A549 (cell line): ENCODE results near the gene ATP6V1G3. TPM values are rescaled to one million over a fixed set of nuclear protein-coding genes. Genes with fewer than 3 reads are reported as not detected.

ENCODE experiments used
- ATAC-seq, 2 experiments: fragments of 200-7000 bp in 1 of 2; fragments of >200 bp in 1 of 2; cut with Nextera tagmentation in 1 of 2; cut with Tn5 transposase in 1 of 2; 3 replicates each; pipeline versions ENCODE4 v1.8.0 to v1.9.1; 2018 to 2020; ENCODE audit warnings: mild to moderate bottlenecking in 1 of 2, moderate library complexity in 1 of 2
- CTCF ChIA-PET: fragments of 300-600 bp; sonication (Branson Sonifier 250); formaldehyde crosslinking; extraction: SDS; loops from one replicate; lab custom pipeline; 2021; ENCODE audit warnings: antibody characterized with exemption, inconsistent platforms; lab: Yijun Ruan, JAX
- POLR2A ChIA-PET: fragments of 350-600 bp; formaldehyde crosslinking; extraction: SDS; loops from one replicate; lab custom pipeline; 2021; ENCODE audit warnings: antibody characterized with exemption, inconsistent platforms; lab: Yijun Ruan, JAX
- DNase-seq, 2 experiments: peaks; one replicate each; pipeline versions ENCODE4 v3.0.0 to v3.0.0-alpha.2; 2011 to 2016; ENCODE audit warnings: low read depth in 1 of 2, low spot score in 1 of 2
- FAIRE-seq: peaks from 2 replicates; lab custom pipeline; 2011; peaks lifted over from hg19 to GRCh38; lab: Jason Lieb, UNC
- H3K27ac ChIP-seq, 2 experiments: fragments of >200 bp; sonication (Bioruptor Twin); formaldehyde crosslinking; 3 replicates each; pipeline ENCODE4 v1.5.1; 2016 to 2017
- H3K4me1 ChIP-seq: fragments of >200 bp; sonication (Bioruptor Twin); formaldehyde crosslinking; 3 replicates; pipeline ENCODE4 v1.6.1; 2016
- H3K4me2 ChIP-seq: fragments of >200 bp; sonication (Bioruptor Twin); formaldehyde crosslinking; 3 replicates; pipeline ENCODE4 v1.6.1; 2016
- H3K4me3 ChIP-seq: fragments of >200 bp; sonication (Bioruptor Twin); formaldehyde crosslinking; 3 replicates; pipeline ENCODE4 v1.5.1; 2016
- H3K9me3 ChIP-seq: fragments of >200 bp; sonication (Bioruptor Twin); formaldehyde crosslinking; 3 replicates; pipeline ENCODE4 v1.6.1; 2016
- CBX8 ChIP-seq: fragments of 200-600 bp; sonication (generic); IDR thresholded peaks from 2 replicates; pipeline ENCODE4 v1.6.1; 2016
- CHD4 ChIP-seq: fragments of 200-600 bp; sonication (generic); IDR thresholded peaks from 2 replicates; pipeline ENCODE4 v1.6.1; 2016; ENCODE audit warnings: antibody characterized with exemption, mild to moderate bottlenecking, borderline replicate concordance
- CTCF ChIP-seq: fragments of >200 bp; sonication (Bioruptor Twin); formaldehyde crosslinking; IDR thresholded peaks from 3 replicates; pipeline ENCODE4 v1.5.1; 2016
- E2F6 ChIP-seq: IDR thresholded peaks from 2 replicates; pipeline ENCODE4 v1.6.1; 2012; ENCODE audit warnings: low read depth, borderline replicate concordance
- EHF ChIP-seq: fragments of 250-450 bp; sonication (Bioruptor Pico); IDR thresholded peaks from 2 replicates; pipeline ENCODE4 v1.5.0; 2020; ENCODE audit warnings: mild to moderate bottlenecking
- EHMT2 ChIP-seq: fragments of 200-600 bp; sonication (generic); IDR thresholded peaks from 2 replicates; pipeline ENCODE4 v1.6.1; 2016; ENCODE audit warnings: antibody characterized with exemption, low read depth, mild to moderate bottlenecking, moderate library complexity
- ELK1 ChIP-seq: fragments of 150-350 bp; IDR thresholded peaks from 2 replicates; pipeline ENCODE4 v1.6.1; 2014; ENCODE audit warnings: low read depth, mild to moderate bottlenecking, low read length
- EP300 ChIP-seq, 2 experiments: fragments of >200 bp; sonication (Bioruptor Twin); formaldehyde crosslinking; IDR thresholded peaks; 2 replicates in 1 of 2; 3 replicates in 1 of 2; pipeline ENCODE4 v1.6.1; 2016 to 2017
- FOSB ChIP-seq: fragments of 250-450 bp; sonication (Bioruptor Pico); IDR thresholded peaks from 2 replicates; pipeline ENCODE4 v1.5.0; 2020; ENCODE audit warnings: mild to moderate bottlenecking, moderate library complexity
- FOSL2 ChIP-seq, 2 experiments: fragments of 450-650 bp in 1 of 2; fragments of >200 bp in 1 of 2; sonication (Bioruptor Twin) in 1 of 2; formaldehyde crosslinking; IDR thresholded peaks; 2 replicates each; pipeline versions ENCODE4 v1.5.0 to v1.6.1; 2016 to 2020; ENCODE audit warnings: mild to moderate bottlenecking in 1 of 2, moderate library complexity in 1 of 2
- FOXS1 ChIP-seq: fragments of 250-450 bp; sonication (Bioruptor Pico); IDR thresholded peaks from 2 replicates; pipeline ENCODE4 v1.5.0; 2020; ENCODE audit warnings: mild to moderate bottlenecking, moderate library complexity
- HES2 ChIP-seq: fragments of >200 bp; sonication (Bioruptor Twin); formaldehyde crosslinking; IDR thresholded peaks from 2 replicates; pipeline ENCODE4 v1.6.1; 2016
- HOXA7 ChIP-seq: fragments of 250-450 bp; sonication (Bioruptor Pico); IDR thresholded peaks from 2 replicates; pipeline ENCODE4 v1.5.0; 2020; ENCODE audit warnings: mild to moderate bottlenecking, moderate library complexity
- HOXB13 ChIP-seq: fragments of 250-450 bp; sonication (Bioruptor Pico); IDR thresholded peaks from 2 replicates; pipeline ENCODE4 v1.5.0; 2020; ENCODE audit warnings: low read depth, mild to moderate bottlenecking, moderate library complexity
- JUNB ChIP-seq: fragments of >200 bp; sonication (Bioruptor Twin); formaldehyde crosslinking; IDR thresholded peaks from 2 replicates; pipeline ENCODE4 v1.6.1; 2016
- MAFK ChIP-seq: fragments of 450-650 bp; IDR thresholded peaks from 2 replicates; pipeline ENCODE4 v1.6.1; 2014; ENCODE audit not compliant: partially characterized antibody
- MAX ChIP-seq: IDR thresholded peaks from 2 replicates; pipeline ENCODE4 v1.6.1; 2012
- MYC ChIP-seq: IDR thresholded peaks from 2 replicates; pipeline ENCODE4 v1.6.1; 2012; ENCODE audit warnings: mild to moderate bottlenecking, inconsistent platforms, low read length, improper control_type of control experiment, borderline replicate concordance
- NFE2L2 ChIP-seq: fragments of 150-350 bp; conservative IDR thresholded peaks from 2 replicates; pipeline ENCODE4 v1.6.1; 2014; ENCODE audit warnings: low read length
- NPAS2 ChIP-seq: fragments of 250-450 bp; sonication (Bioruptor Pico); IDR thresholded peaks from 2 replicates; pipeline ENCODE4 v1.8.0; 2022; ENCODE audit warnings: mild to moderate bottlenecking, moderate library complexity, borderline replicate concordance
- NR3C1 ChIP-seq: fragments of >200 bp; sonication (Bioruptor Twin); formaldehyde crosslinking; IDR thresholded peaks from 3 replicates; pipeline ENCODE4 v1.6.1; 2017
- PHF8 ChIP-seq: fragments of 200-600 bp; sonication (generic); IDR thresholded peaks from 2 replicates; pipeline ENCODE4 v1.6.1; 2016; ENCODE audit warnings: low read depth, mild to moderate bottlenecking, antibody characterized with exemption, moderate library complexity, borderline replicate concordance
- POLR2A ChIP-seq: IDR thresholded peaks from 2 replicates; pipeline ENCODE4 v1.6.1; 2012; ENCODE audit warnings: mild to moderate bottlenecking, low read length
- POLR2AphosphoS2 ChIP-seq: conservative IDR thresholded peaks from 2 replicates; pipeline ENCODE4 v1.6.1; 2012; ENCODE audit warnings: low read length, improper control_type of control experiment, inconsistent platforms
- RCOR1 ChIP-seq: fragments of 150-350 bp; IDR thresholded peaks from 2 replicates; pipeline ENCODE4 v1.6.1; 2014; ENCODE audit warnings: antibody characterized with exemption, low read length, low read depth
- RNF2 ChIP-seq: fragments of 200-600 bp; sonication (generic); IDR thresholded peaks from 2 replicates; pipeline ENCODE4 v1.6.1; 2016; ENCODE audit warnings: low read depth, mild to moderate bottlenecking, antibody characterized with exemption, moderate library complexity, borderline replicate concordance
- SMC3 ChIP-seq: fragments of >200 bp; sonication (Bioruptor Twin); formaldehyde crosslinking; IDR thresholded peaks from 3 replicates; pipeline ENCODE4 v1.6.1; 2018; ENCODE audit warnings: inconsistent platforms
- ZFP36 ChIP-seq: fragments of 450-650 bp; IDR thresholded peaks from 2 replicates; pipeline ENCODE4 v1.6.1; 2014; ENCODE audit warnings: borderline replicate concordance; ENCODE audit not compliant: partially characterized antibody
- WGBS: methylation state at CpG from one replicate; pipeline ENCODE4 v1.1.6; 2017; ENCODE audit errors: missing lambda C conversion rate; 5-methylcytosine and 5-hydroxymethylcytosine counted together
- polyA plus RNA-seq, 4 experiments: library from polyadenylated mRNA; depleted of rRNA in 3 of 4; stranded (reverse); fragments of >200 nt; fragmentation: RNase III in 1 of 4; extraction: RNeasy Plus Mini Kit Qiagen cat#74134 plus additional on column Dnase treatment in 1 of 4; gene quantifications; 2 replicates in 3 of 4; 3 replicates in 1 of 4; pipeline ENCODE4 v1.2.3, GENCODE V29; 2011 to 2017

The ATP6V1G3 gene
- polyA plus RNA-seq, 2 of the 4 experiments (the other 2 are of a cell fraction) = not detected

- FAIRE-seq = no peak
- no peaks in the 10 kb centered on the region for H3K9me3 ChIP-seq
- TF ChIP-seq FOXS1 (CRISPR knock-in tag) = no peak
- no peak for TF ChIP-seq EHMT2
- no peak for TF ChIP-seq PHF8
- TF ChIP-seq E2F6 = no peak
- no peak for TF ChIP-seq POLR2AphosphoS2
- no peak for TF ChIP-seq NR3C1
- TF ChIP-seq CTCF = no peak
- TF ChIP-seq JUNB = no peak
- TF ChIP-seq FOSB (CRISPR knock-in tag) = no peak
- TF ChIP-seq NFE2L2 = no peak
- no peak for TF ChIP-seq MAX
- TF ChIP-seq RNF2 = no peak
- no peak for TF ChIP-seq CBX8
- TF ChIP-seq MAFK = no peak
Measured at GRCh38 chr1:198552668-198553416, 12.4 kb upstream of the ATP6V1G3 start.

GRCh38 chr1:198550941-198551524 lies 10.6 kb upstream of the ATP6V1G3 start:
- ATAC-seq = no peak
- ChIA-PET POLR2A (no interaction called here), CTCF (no interaction called here)
- no peaks in the 10 kb centered on the region for H3K4me1 ChIP-seq
- H3K27ac ChIP-seq = no peak overlapping the region
- no peak for FAIRE-seq
- 50% methylated on average over 4 of the region's 4 CpGs for WGBS
- no peak for DNase-seq
- TF ChIP-seq NPAS2 (CRISPR knock-in tag) = no peak
- TF ChIP-seq NR3C1 = no peak
- TF ChIP-seq HOXB13 (CRISPR knock-in tag) = no peak
- TF ChIP-seq MYC = no peak
- no peak for TF ChIP-seq SMC3
- no peak for TF ChIP-seq ZFP36
- no peak for TF ChIP-seq ELK1
- TF ChIP-seq RCOR1 = no peak
- no peak for TF ChIP-seq MAX
- TF ChIP-seq POLR2A = no peak
- no peak for TF ChIP-seq CTCF
- no peak for TF ChIP-seq CHD4
- no peak for TF ChIP-seq HOXA7
- TF ChIP-seq HES2 = no peak
- TF ChIP-seq FOSL2 (IDR thresholded peaks at IDR 0.05) = no peak
- no peak for TF ChIP-seq FOSL2 (CRISPR knock-in tag; IDR thresholded peaks at IDR 0.05)
- no peak for TF ChIP-seq RNF2
- TF ChIP-seq EHF (CRISPR knock-in tag) = no peak
- TF ChIP-seq EP300 (IDR thresholded peaks at IDR 0.05) = no peak
- TF ChIP-seq, all 56 proteins: peak for 0
- Histone ChIP-seq H3K9me3 (no peaks in the 10 kb centered on the region), H3K4me3 (no peak overlapping the region), H3K4me2 (no peak overlapping the region)

More at GRCh38 chr1:198552668-198553416, 12.4 kb upstream of the ATP6V1G3 start:
- no peak for DNase-seq
- no peak overlapping the region for H3K4me3 ChIP-seq
- H3K4me2 ChIP-seq = no peak overlapping the region
- CTCF ChIA-PET = no interaction called here
- POLR2A ChIA-PET = no interaction called here
- WGBS = 64% methylated on average over 2 of the region's 2 CpGs
- no peak for ATAC-seq
- H3K27ac ChIP-seq = no peak overlapping the region
- no peaks in the 10 kb centered on the region for H3K4me1 ChIP-seq
